Endothelial cell of umbilical vein (primary cell): ENCODE measurements around the gene FNBP1L. TPM values are rescaled to one million over a fixed set of nuclear protein-coding genes. Genes with fewer than 3 reads are reported as not detected.

Experiments
- BruUV-seq: library from RNA; stranded (reverse); fragments of 400-500 nt; replicated peaks from 2 replicates; lab custom pipeline; 2021; lab: Mats Ljungman, UMichigan
- CTCF ChIA-PET: fragments of 300-600, 350-600 bp; sonication (Branson Sonifier 250); formaldehyde crosslinking; loops from one replicate; lab custom pipeline; 2021; ENCODE audit warnings: antibody characterized with exemption, inconsistent platforms; lab: Charles Lee
- POLR2A ChIA-PET: fragments of 300-600, 350-600 bp; sonication (Branson Sonifier 250); formaldehyde crosslinking; loops from one replicate; lab custom pipeline; 2021; ENCODE audit warnings: antibody characterized with exemption, inconsistent platforms; lab: Charles Lee
- DNase-seq: peaks from one replicate; pipeline ENCODE4 v3.0.0-alpha.2; 2011; ENCODE audit warnings: low read depth, low spot score
- FAIRE-seq: peaks from 2 replicates; lab custom pipeline; 2011; peaks lifted over from hg19 to GRCh38; lab: Jason Lieb, UNC
- H2AFZ ChIP-seq: 2 replicates; pipeline ENCODE4 v1.6.0; 2012; ENCODE audit warnings: low read depth, low read length, control low read depth, inconsistent platforms
- H3K27ac ChIP-seq: 2 replicates; pipeline ENCODE4 v1.5.1; 2011; ENCODE audit warnings: low read depth, mild to moderate bottlenecking, control low read depth, low read length, moderate library complexity; ENCODE audit not compliant: insufficient read depth
- H3K27me3 ChIP-seq, 2 experiments: 2 replicates each; pipeline versions ENCODE4 v1.6.0 to v1.6.1; 2011; ENCODE audit warnings: low read length in 2 of 2, mixed read lengths in 1 of 2; ENCODE audit not compliant: control insufficient read depth in 2 of 2, insufficient read depth in 2 of 2
- H3K36me3 ChIP-seq, 2 experiments: 2 replicates in 1 of 2; 3 replicates in 1 of 2; pipeline ENCODE4 v1.5.1; 2011; ENCODE audit warnings: low read length in 2 of 2, mild to moderate bottlenecking in 1 of 2, moderate library complexity in 1 of 2; ENCODE audit not compliant: control insufficient read depth in 2 of 2, insufficient read depth in 2 of 2; ENCODE audit errors: extremely low read depth in 1 of 2
- H3K4me1 ChIP-seq: 3 replicates; pipeline ENCODE4 v1.5.1; 2011; ENCODE audit warnings: mild to moderate bottlenecking, low read length; ENCODE audit not compliant: control insufficient read depth, insufficient read depth; ENCODE audit errors: extremely low read depth
- H3K4me2 ChIP-seq: 2 replicates; pipeline ENCODE4 v1.6.1; 2011; ENCODE audit warnings: low read length, control low read depth, mixed read lengths; ENCODE audit not compliant: insufficient read depth
- H3K4me3 ChIP-seq, 3 experiments: fragments of 200-600 bp in 1 of 3; sonication (generic), shearing (Covaris generic) in 1 of 3; replicated peaks in 1 of 3; 2 replicates each; pipeline ENCODE4 v1.5.1; 2011 to 2016; ENCODE audit warnings: control low read depth in 3 of 3, low read length in 3 of 3, mild to moderate bottlenecking in 2 of 3, inconsistent platforms in 1 of 3, low read depth in 1 of 3, moderate library complexity in 1 of 3; ENCODE audit not compliant: insufficient read depth in 1 of 3
- H3K79me2 ChIP-seq: 2 replicates; pipeline ENCODE4 v1.6.0; 2012; ENCODE audit warnings: low read length, inconsistent platforms; ENCODE audit not compliant: control insufficient read depth, insufficient read depth
- H3K9ac ChIP-seq: replicated peaks from 2 replicates; pipeline ENCODE3; 2011; ENCODE audit warnings: low read length, control low read depth; ENCODE audit not compliant: insufficient read depth; ENCODE audit errors: extremely low read depth
- H3K9me1 ChIP-seq: replicated peaks from 3 replicates; pipeline ENCODE4 v1.6.0; 2011; ENCODE audit warnings: mild to moderate bottlenecking, low read length; ENCODE audit not compliant: control insufficient read depth, insufficient read depth; ENCODE audit errors: extremely low read depth
- H3K9me3 ChIP-seq: replicated peaks from 2 replicates; pipeline ENCODE4 v1.5.1; 2012; ENCODE audit warnings: low read length, inconsistent platforms; ENCODE audit not compliant: control insufficient read depth, insufficient read depth
- H4K20me1 ChIP-seq: replicated peaks from 2 replicates; pipeline ENCODE3; 2011; ENCODE audit warnings: mild to moderate bottlenecking, low read length; ENCODE audit not compliant: control insufficient read depth, insufficient read depth; ENCODE audit errors: extremely low read depth
- EZH2 ChIP-seq: IDR thresholded peaks from 2 replicates; pipeline ENCODE4 v1.6.1; 2012; ENCODE audit warnings: borderline replicate concordance, low read depth, mild to moderate bottlenecking, moderate library complexity, low read length, inconsistent platforms; ENCODE audit not compliant: severe bottlenecking
- GATA2 ChIP-seq: IDR thresholded peaks from 2 replicates; pipeline ENCODE4 v1.7.0; 2011; ENCODE audit warnings: low read depth, mild to moderate bottlenecking, moderate library complexity, mixed read lengths, low read length; ENCODE audit not compliant: insufficient read length, insufficient read depth
- JUN ChIP-seq: IDR thresholded peaks from 2 replicates; pipeline ENCODE4 v1.6.1; 2011; ENCODE audit warnings: borderline replicate concordance, low read depth; ENCODE audit not compliant: insufficient read length, insufficient read depth
- MAX ChIP-seq: IDR thresholded peaks from 2 replicates; pipeline ENCODE4 v1.6.1; 2011; ENCODE audit not compliant: insufficient read depth, insufficient read length
- POLR2AphosphoS5 ChIP-seq: IDR thresholded peaks from 2 replicates; pipeline ENCODE4 v1.6.1; 2012; ENCODE audit warnings: low read depth, mild to moderate bottlenecking, control low read depth, low read length, moderate library complexity; ENCODE audit not compliant: insufficient read depth
- dilution Hi-C: fragments of 300-500 bp; cut with MboI; formaldehyde crosslinking; loops from one replicate; pipeline ENCODE4 v1.15.0; 2019; ENCODE audit warnings: low sequenced_read_pairs; ENCODE audit not compliant: extremely low pct_ligation_motif_present
- intact Hi-C: fragments of 100-400 bp; cut with micrococcal nuclease; formaldehyde crosslinking; loops from one replicate; pipeline ENCODE4 v1.10.0; 2022
- polyA plus RNA-seq, 4 experiments: library from polyadenylated mRNA; depleted of rRNA in 3 of 4; stranded (reverse) in 3 of 4; unstranded in 1 of 4; fragments of >200 nt; gene quantifications; 2 replicates each; pipeline versions ENCODE4 v1.2.1 to v1.2.3, GENCODE V29; 2011 to 2012; ENCODE audit warnings: missing spikeins in 1 of 4
- total RNA-seq: library from RNA; stranded (reverse); gene quantifications from 2 replicates; pipeline ENCODE4 v1.2.3, GENCODE V29; 2021
- TF ChIP-seq, protein P1 (sequence below), 2 donors: IDR thresholded peaks; 1 replicate in 1 of 2; 2 replicates in 1 of 2; pipeline ENCODE4 v1.5.1; 2011; ENCODE audit warnings: low read length in 2 of 2, mild to moderate bottlenecking in 2 of 2, moderate library complexity in 2 of 2, control low read depth in 1 of 2, inconsistent platforms in 1 of 2, low read depth in 1 of 2; ENCODE audit not compliant: insufficient read depth in 1 of 2; ENCODE audit errors: extremely low read depth in 1 of 2

FNBP1L gene
- total and polyA plus RNA-seq, 2 donors (not counting 3 experiments of a cell fraction or from before 2014, with no cell fraction given): 28.1 to 56.4 TPM

DNA sequence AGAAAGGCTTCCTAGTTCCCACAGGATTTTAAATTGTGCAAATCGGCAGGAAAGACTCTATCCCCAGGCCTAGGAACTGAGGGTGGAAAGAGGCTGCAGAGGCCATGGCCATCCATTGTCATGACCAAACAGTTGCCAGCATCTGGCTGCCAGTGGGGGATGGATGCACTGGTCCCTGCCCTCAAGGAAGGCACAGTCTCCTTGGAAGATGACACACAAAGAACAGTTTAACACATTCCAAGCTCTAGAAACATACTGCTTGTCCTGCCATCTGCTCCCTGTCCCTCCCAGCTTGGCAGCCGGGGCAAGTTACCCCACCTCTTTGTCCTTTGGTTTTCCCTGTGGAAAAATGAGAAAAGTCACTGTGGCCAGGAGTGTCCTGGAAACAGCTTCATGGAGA, 150.5 kb downstream of the FNBP1L start:
- Histone ChIP-seq H3K36me3 (no peaks in the 10 kb centered on the region), H3K79me2 (peaks cover 99% of the 10 kb centered on the region), H3K27ac (no peak overlapping the region), H3K9me1 (no peaks in the 10 kb centered on the region), H4K20me1 (no peaks in the 10 kb centered on the region), H3K4me3 (no peak overlapping the region), H3K4me2 (no peak overlapping the region), H3K9me3 (no peaks in the 10 kb centered on the region), H3K27me3 (no peaks in the 10 kb centered on the region), H3K9ac (no peak overlapping the region), H2AFZ (no peak overlapping the region), H3K4me1 (peaks cover 3% of the 10 kb centered on the region)
- intact Hi-C loops (no loop called here), dilution Hi-C loops (no loop called here)
- DNase-seq: no peak
- no peak for FAIRE-seq
- ChIA-PET POLR2A (no interaction called here), CTCF (interaction anchor here (0.7 to 1.4 kb wide), 3 partner anchors 10 to 230 kb away, joined by 3 read pairs; no protein-coding TSS in a partner anchor)
- BruUV-seq: no TSS peak
- TF ChIP-seq EZH2 (no peak), MAX (no peak), JUN (no peak), POLR2AphosphoS5 (no peak), GATA2 (no peak)
- TF ChIP-seq, protein P1, sequence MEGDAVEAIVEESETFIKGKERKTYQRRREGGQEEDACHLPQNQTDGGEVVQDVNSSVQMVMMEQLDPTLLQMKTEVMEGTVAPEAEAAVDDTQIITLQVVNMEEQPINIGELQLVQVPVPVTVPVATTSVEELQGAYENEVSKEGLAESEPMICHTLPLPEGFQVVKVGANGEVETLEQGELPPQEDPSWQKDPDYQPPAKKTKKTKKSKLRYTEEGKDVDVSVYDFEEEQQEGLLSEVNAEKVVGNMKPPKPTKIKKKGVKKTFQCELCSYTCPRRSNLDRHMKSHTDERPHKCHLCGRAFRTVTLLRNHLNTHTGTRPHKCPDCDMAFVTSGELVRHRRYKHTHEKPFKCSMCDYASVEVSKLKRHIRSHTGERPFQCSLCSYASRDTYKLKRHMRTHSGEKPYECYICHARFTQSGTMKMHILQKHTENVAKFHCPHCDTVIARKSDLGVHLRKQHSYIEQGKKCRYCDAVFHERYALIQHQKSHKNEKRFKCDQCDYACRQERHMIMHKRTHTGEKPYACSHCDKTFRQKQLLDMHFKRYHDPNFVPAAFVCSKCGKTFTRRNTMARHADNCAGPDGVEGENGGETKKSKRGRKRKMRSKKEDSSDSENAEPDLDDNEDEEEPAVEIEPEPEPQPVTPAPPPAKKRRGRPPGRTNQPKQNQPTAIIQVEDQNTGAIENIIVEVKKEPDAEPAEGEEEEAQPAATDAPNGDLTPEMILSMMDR (IDR thresholded peaks at IDR 0.05; ENCODE audit: extremely low read depth in 1 of 2, insufficient read depth in 1 of 2, low read depth in 1 of 2, low read length in 2 of 2): no peak
